ENCODE measurements around the gene OR5H14.

OR5H14 gene

DNA sequence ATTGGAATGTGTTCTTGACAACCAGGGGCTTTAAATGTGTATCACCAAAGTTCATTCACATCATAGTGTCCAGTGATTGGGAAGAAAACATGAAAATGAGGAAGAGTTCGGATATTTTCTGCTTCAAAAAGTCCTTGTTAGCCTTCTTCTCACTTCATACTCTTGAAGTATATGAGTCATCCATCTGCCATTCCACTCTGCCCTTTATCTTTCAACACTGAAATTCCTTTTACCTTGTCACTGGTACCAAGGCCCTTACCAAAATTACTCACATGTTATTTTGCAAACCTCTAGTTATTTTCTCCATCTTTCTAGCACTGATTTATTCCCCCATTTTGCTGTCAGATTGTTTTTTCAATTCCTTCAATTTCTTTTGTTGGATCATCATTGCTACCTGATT is 51.7 kb downstream of the OR5H14 start:
- no peak for DNase-seq (ENCODE audit: low read depth, low spot score)
